Stimulated activated CD4-positive, alpha-beta T cell treated with anti-CD3 and anti-CD28 coated beads, Interleukin-1b, Interleukin-23, amount 100 ng/mL, for 1 hour (primary cell): ENCODE data around the gene CD96.
"Not testable (repeated sequence)": the region's sequence is repeated elsewhere in the genome, so short reads cannot be mapped to it uniquely, and the experiment has no call there.

Experiments used
- DNase-seq, 2 donors: peaks; one replicate each; pipeline ENCODE4 v3.0.0-alpha.2; 2020; ENCODE audit warnings: low read depth in 2 of 2

CD96 gene

GRCh38 chr3:111541911-111542483 is at the start of gene CD96:
TSS of gene CD96 (plus strand) at chr3:111542197. CDS start at chr3:111542249, 52 bp downstream.
- peak in 1 of 2 donors; percentile 29 for DNase-seq

GRCh38 chr3:111493276-111493675 is 48.7 kb upstream of the CD96 start:
- DNase-seq = no peak

- DNase-seq = no peak
Measured at GRCh38 chr3:111496894-111497559, 45.0 kb upstream of the CD96 start.

- DNase-seq = no peak
Measured at GRCh38 chr3:111498022-111498421, 44.0 kb upstream of the CD96 start.

GRCh38 chr3:111506435-111506834 is 35.6 kb upstream of the CD96 start:
- DNase-seq = no peak

GRCh38 chr3:111509308-111509707 is 32.7 kb upstream of the CD96 start:
- DNase-seq = no peak

- no peak for DNase-seq
Measured at GRCh38 chr3:111517801-111518200, 24.2 kb upstream of the CD96 start.

GRCh38 chr3:111519178-111519855 is 22.7 kb upstream of the CD96 start:
- DNase-seq = no peak

GRCh38 chr3:111521891-111522290 is 20.1 kb upstream of the CD96 start:
- no peak for DNase-seq

- DNase-seq = not testable (repeated sequence)
Measured at GRCh38 chr3:111524486-111524885, 17.5 kb upstream of the CD96 start.

- no peak for DNase-seq
Measured at GRCh38 chr3:111531446-111531845, 10.6 kb upstream of the CD96 start.

GRCh38 chr3:111534701-111535100 is 7.3 kb upstream of the CD96 start:
- no peak for DNase-seq

GRCh38 chr3:111538111-111538510 is 3.9 kb upstream of the CD96 start:
- DNase-seq = no peak

- no peak for DNase-seq
Measured at GRCh38 chr3:111538681-111539083, 3.3 kb upstream of the CD96 start.

- peak; percentile 23 to 33 for DNase-seq
Measured at GRCh38 chr3:111539351-111540331, 2.4 kb upstream of the CD96 start.

- no peak for DNase-seq
Measured at GRCh38 chr3:111541391-111541790, 606 bp upstream of the CD96 start.

- no peak for DNase-seq
Measured at GRCh38 chr3:111542611-111543300, 759 bp downstream of the CD96 start.

- no peak for DNase-seq
Measured at GRCh38 chr3:111545349-111545748, 3.4 kb downstream of the CD96 start.

GRCh38 chr3:111547631-111548030 is 5.6 kb downstream of the CD96 start:
- DNase-seq = no peak

GRCh38 chr3:111548092-111548491 is 6.1 kb downstream of the CD96 start:
- no peak for DNase-seq

- no peak for DNase-seq
Measured at GRCh38 chr3:111548756-111549155, 6.8 kb downstream of the CD96 start.
